HG02852 (cell line): ENCODE data around the gene CLEC19A.

Experiments used
- ATAC-seq: cut with Tn5 transposase; IDR thresholded peaks from one replicate; pipeline ENCODE4 v1.9.1; 2021; ENCODE audit warnings: mild to moderate bottlenecking, moderate library complexity; ENCODE audit not compliant: unreplicated experiment

CLEC19A gene

DNA sequence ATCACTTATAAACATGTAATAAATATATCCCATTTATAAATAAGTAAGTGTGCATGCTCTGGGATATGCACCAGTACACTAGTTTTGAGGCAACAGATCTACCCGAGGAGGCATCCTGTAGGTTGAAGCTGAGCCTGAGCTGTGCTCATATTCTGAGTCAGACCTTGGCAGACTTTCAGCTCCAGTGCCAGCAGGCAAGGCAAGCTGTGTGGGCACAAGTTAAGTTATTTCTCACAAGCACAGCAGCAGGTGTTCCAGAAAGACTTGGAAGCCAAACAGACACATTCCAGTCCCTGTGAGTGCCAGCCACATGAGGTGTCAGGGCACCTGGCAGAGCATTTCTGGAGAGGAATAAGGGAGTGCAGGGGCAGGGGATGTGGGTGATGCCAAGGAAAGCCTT lies 1.3 kb upstream of the CLEC19A start:
- ATAC-seq, result no peak

DNA sequence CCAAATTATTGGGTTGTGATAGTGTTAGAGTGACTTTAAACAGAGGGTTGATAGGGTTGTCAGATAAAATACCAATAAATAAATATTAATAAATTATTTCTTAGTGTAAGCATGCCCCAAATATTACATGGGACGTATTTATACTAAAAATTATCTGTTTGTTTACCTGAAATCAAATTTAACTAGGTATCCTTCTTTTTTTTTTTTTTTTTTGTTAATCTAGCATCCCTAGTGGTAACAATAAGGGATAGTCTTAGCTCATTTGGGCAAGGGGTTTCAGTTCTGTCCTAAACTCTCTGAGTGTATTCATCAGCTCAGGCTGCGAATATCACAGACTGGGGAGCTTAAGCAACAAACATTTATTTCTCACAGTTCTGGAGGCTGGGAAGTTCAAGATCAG lies 1.3 kb downstream of the CLEC19A start:
- ATAC-seq, result no peak

DNA sequence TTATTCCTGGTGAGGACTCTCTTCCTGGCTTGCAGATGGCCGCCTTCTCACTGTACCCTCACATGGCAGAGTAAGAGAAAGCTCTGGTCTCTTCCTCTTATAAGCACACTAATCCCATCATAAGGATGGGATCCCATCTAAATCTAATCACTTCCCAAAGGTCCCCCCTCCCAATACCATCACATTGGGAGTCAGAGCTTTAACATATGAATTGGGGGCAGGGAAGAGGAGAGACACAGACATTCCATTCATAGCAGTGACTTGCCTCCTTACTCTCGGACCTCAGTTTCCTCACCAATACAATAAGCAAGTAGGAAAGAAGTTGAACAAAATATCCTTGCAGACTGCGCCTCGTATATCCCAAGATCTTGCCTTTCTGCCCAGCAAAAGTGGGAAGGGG lies 1.7 kb downstream of the CLEC19A start:
- ATAC-seq, result no peak

DNA sequence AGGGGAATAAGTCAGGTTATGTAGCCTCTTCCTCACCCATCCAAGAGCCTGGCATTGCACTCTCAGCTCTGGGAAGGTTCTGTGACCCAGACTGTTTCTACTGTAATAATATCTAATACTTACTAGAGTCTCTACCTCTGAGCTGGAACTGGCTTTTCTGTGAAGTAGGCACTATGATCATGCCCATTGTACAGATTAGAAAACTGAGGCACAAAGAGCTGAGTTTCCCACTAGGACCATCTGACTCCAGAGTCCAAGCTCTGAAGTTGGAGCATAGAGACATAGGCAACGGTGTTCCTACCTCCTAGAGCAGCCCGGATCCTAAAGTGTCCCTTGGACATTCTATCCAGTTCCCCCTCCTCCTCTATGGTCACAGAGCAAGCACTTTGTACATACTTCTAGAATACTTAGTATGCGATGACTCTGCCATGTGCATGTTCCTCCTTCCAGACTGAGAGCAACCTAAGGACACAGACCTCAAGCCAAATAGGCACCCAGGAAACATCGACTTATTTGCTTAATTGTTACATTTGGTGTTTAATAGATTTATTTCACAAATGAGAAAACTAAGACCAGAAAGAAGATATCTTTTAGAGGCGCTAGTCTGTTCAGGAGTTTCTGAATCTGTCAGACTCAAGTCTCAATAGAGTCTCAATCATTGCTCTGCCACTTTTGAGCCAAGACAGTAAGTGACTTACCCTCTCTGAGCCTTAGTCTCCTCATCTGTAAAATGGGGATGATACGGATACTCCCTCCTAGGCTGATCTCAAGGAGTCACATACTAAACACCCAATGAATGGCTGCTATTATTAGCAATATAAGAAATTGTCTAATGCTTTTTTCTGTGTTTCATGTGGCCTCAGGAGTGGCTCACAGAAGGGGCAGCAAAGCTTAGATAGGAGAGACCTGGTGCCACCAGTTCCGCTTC lies 3.6 kb downstream of the CLEC19A start:
- ATAC-seq, result no peak

DNA sequence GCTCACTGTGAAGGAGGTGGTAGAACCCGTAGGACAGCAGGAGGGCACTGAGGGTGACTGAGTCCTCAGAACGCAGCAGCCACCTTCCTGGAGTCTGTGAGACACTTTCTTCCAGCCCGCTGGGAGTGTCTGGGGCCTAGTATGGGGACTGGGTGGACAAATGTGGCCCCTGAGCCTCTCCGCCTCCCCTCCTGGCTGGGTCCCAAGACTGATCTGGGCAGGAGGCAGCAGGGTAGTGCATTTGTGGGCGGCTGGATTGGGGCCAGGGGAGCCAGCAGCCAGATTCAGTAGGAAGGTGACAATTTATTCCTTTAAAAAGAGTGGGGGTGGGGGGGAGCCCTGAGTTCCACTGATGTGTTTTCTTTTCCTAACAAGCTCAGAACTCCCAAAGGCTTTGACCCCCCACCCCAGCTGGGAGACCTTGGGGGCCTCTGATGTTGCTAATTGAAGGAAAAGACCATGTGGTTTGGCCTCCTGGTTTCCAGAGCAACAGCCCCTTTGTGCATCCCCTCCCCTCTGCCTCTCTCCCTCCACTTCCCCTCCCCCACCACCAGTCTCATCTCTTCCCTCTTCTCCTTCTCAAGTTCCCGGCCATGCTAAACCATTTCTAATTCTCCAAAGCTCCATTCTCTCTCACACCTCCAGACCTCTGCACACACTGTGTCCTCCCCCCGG lies 4.4 kb downstream of the CLEC19A start:
- no peak for ATAC-seq

DNA sequence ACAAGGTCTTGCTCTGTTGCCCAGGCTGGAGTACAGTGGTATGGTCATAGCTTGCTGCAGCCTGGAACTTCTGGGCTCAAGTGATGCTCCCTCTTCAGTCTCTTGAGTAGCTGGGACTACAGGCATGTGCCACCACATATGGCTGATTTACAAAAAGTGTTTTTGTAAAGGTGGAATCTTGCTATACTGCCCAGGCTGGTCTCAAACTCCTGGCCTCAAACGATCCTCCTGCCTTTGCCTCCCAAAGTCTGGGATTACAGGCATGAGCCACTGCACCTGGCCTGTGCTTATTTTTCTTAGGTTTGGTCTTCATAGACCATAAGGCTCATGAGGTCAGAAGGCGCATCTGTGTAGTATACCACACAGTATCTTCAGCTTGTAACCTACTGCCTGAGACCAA lies 5.3 kb downstream of the CLEC19A start:
- no peak for ATAC-seq

DNA sequence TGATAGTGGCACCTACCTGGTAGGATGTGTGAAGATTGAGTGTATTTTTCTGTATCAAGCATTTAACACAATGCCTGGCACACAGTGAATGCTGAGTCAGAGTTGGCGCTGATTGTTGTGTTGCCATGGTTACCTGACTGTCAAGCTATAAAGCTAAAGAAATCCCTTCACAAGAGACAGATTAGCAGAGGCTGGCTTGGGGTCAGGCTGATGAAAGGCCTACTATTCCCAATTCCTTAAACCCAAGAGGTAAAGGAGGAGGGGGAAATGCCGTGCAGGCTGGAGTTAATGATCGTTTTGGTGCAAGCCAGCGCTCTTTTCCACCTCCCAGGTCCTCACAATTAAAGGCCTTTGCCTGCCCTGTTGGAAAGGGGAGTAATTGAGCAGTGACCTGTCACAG lies 5.9 kb downstream of the CLEC19A start:
- ATAC-seq, result no peak

DNA sequence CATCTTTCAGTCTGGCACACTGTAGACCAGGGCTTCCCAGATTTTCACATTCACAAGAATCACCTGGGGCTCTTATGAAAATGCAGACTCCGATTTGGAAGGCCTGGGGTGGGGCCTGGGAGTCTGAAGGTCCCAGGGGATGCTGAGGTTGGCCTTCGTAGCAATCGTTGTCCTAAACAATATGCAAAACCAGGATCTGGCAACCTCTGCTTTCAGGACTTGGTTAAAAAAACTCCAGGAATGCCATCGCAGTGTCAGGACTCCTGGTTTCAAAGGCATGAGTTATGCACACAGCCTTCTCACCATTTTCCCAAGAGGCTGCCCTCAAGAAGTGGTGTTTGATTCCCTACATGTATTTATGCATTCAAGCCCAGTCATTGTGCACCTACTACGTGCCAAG lies 6.7 kb downstream of the CLEC19A start:
- ATAC-seq, result no peak

DNA sequence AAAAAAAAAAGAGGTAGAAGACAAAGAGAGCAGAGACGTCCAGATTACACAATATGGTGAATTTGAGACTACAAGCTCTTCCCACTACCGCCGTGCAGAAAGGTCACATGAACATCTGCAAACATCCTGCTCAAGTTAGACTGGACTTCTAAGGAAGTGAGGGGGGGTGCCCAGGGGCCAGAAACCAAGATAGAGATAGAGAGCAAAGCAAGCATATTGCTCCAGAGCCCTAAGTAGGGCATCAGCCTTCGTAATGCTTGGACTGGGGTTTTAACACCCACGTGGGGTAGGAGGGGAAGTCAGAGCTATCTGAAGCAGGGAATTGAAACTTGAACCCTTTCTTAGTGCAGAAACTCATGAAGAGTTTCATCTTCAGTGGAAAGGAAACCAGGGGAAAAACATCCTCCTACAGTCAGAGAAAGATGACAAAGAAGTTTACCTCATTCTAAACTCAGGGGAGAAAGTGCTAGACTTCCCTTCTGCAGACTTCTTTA lies 8.7 kb downstream of the CLEC19A start:
- ATAC-seq, result peak; percentile 92

DNA sequence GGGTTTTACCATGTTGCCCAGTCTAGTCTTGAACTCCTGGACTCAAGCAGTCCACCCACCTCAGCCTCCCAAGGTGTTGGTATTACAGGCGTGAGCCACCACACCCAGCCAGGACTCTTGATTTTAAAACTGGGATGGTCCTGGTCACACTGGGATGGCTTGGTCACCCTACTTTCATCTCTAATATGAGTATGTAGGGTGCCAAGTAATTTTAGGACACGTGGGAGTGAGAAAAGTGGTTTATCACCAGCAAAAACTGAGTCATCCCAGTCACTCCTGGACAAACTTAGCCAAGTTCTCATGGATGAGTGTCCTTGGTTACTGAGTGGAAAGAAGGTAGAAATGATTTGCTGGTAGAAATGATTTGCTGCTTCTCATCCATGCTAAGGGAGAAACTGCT lies 9.9 kb downstream of the CLEC19A start:
- no peak for ATAC-seq

DNA sequence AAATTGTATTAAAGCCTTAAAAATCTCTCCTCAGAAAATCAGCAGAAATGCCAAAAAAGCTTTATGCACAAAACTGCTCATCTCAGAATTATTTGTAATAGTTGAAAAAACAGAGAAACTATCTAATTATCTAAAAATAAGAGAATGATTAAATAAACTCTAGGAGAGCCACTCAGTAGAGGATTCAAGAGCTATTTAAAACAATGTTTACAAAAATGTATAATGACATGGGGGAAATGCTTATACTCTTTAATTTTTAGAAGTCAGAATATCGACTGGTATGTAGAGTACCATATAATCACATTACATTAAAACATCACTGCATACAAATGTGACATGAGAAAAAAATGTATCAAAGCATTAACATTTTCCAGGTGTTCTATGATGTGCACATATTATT lies 11.9 kb downstream of the CLEC19A start:
- ATAC-seq, result no peak

DNA sequence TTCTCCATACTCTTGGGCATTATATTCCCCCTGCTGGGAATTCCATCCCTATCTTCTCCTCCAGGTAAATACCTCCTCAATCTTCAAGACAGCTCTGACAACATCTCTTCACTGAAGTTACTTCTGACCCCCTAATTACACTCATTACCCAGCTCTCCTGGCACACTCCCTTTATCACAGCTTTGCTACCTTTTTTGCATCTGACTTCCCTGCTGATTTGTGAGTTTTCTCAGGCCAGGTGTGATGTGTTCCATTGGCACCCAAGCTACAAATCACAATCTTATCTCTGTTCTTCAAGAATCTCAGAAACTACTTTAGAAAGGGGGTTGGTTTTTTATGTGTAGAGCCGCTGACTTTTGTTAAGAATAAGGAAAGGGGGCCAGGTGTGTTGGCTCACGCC lies 14.0 kb downstream of the CLEC19A start:
- no peak for ATAC-seq

DNA sequence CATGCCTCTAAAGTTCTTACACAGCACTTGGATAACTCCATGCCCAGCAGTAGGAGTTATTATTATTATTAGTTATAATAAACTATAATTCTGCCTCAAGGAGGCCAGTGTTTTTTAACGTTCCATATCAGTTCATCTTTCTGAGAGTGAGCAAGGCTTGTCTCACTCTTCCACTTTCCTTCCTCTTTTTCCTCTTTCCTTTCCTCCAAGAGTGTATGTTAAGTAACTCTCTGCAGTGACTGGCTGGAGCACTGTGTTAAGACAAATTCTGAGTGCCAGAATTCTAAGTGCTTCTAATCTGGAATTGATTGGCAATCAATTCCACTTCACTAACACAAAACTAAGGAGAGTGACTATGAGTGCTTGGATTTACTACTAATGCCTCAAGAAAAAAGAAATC lies 16.4 kb downstream of the CLEC19A start:
- ATAC-seq, result no peak

DNA sequence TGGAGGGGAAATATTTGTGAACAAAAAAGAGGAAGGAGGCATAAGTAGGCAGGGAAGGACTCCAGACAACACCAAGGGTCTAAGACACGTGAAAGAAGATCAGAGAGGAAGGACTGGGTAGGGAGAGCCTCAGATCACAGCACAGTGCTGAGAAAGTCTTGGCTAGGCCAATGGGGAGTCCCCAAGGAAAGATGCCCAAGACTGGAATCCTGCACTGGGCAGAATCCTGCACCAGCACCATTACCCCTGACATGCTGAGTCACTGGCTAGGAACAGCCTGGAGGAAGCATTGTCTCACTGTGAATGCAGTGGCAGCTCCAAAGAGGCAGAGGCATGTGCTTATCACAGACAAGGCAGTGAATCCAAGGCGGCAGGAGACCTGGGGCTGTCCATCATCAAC lies 19.2 kb downstream of the CLEC19A start:
- ATAC-seq, result no peak

DNA sequence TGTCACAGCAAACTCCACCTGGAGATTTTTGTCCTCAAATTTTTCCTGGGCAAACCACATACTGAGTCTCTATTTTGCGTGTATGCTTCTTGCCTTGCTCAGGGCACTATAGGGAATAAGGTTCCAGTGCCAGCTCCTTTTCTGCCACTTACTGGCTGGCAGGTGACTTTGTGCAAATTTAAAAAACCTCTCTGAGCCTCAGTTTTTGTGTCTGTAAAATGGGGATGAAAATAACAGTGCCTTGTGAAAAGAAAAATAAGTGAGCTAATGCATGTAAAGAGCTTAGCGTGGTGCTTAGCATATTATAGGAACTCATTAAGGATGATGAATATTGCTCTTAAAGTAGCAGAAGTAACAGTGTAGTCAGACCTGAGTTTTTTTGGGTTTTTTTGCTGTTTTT lies 19.9 kb downstream of the CLEC19A start:
- no peak for ATAC-seq

DNA sequence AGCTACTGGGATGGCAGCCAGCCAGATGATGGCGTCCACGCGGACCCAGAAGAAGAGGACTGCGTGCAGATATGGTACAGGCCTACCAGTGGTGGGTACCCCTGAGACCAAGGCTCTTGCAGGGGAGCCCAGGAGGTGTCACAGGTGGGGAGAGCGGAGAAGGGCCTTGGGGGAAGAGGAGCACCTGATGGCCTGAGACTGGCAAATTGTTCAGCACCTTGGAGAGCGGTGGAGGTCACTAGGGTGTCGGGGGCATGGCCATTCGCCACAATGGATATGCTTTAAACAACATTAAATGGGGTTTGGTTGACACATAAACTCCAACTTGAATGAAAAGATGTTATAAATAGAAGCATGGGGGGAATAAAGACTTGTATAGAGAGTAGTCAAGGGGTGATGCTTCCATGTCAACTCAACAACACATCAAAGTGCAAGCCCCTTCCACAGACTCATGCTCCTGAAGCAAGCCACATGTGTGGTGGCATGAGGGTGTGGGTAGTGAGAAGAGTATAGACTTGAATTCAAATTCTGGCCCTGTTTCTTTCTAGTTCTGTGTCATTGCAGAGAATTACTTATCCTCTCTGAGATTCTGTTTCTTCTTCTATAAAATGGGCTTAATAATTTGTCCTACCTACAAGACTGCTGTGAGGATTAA lies 22.2 kb downstream of the CLEC19A start:
- ATAC-seq, result no peak

DNA sequence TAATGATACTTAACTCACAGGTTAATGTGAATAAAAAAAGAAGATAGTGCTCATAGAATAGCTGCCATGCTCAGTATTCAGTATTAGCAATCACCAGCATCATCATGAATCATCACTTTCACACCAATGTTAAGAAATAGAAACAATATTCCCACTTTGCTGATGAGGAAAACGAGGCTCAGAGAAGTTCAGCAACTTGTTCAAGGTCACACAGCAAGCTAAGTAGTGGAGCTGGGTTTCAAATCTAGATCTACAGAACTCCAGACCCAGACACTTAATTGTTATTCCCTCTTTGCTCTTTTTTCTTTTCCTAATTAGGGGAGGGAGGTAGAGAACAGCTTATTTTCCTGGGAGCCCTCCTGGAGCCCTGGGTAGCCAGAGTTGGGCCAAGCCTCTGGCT lies 22.9 kb downstream of the CLEC19A start:
- no peak for ATAC-seq

DNA sequence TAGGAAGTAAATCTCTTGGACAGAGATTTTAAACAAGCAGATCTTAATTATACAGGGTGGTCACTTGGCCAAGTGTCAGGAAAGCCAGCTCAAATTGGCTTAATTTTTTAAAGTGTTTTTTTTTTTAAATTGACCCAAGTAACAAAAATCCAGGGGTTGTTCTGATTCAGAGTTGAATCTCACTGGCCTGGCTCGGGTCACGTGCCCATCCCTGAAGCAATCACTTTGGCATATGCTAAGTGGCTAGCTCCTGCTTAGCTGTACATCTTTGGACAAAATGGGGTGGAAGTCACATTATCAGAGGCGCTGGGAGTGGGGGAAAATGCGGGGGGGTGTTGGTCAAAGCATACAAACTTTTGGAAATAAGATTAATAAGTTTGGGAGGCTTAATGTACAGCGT lies 23.6 kb downstream of the CLEC19A start:
- ATAC-seq, result no peak

DNA sequence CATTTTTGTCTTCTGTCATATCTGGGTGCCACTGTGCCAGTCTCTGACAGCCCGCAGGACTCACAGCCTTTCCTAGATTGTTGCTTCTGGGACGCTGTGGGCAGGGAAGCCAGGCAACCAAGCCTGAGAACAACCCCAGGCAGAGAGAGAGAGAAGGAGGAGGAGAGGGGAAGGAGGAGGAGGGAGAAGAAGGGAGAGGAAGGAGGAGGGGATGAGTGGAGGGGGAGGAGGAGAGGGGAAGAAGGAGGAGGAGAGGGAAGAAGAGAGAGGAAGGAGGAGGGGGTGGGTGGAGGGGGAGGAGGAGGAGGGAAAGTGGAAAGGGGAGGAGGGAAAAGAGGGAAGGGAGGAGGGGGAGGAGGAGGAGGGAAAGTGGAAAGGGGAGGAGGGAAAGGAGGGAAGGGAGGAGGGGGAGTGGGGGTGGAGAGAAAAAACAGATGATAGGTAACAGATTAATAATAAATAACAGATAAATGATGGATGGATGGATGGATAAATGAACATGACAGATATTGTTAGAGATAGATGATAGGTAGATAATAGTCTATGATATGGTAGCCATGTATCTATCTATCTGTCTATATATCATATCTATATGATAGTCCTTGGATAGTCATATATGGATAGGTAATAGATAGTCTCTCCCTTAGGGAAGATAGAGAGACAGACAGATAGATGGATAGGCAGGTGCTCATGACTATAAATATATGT lies 29.3 kb downstream of the CLEC19A start:
- no peak for ATAC-seq

DNA sequence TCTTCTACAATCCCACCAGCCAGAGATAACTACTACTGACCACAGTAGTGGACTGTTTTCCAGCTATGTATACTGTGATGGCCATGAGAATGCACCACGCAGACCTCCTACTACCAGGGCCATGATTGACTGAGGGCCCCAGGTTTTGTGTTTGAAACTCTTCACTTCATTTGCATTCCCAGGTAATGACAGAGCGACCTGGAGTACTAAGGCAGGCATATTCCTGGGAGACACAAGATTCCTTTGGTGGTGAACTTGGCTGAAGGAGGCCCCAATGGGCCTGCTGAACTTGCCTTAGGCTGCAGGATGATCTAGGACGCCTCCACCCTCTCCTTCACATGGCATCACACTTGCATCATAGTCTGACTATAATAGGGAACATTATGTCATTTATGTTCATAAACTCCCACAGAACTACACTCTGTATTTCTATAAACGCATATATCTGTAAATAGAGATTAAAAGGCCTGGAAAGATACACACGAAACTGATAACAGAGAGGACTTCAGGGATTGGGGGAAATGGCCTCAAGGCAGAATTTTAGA lies 30.4 kb downstream of the CLEC19A start:
- no peak for ATAC-seq

DNA sequence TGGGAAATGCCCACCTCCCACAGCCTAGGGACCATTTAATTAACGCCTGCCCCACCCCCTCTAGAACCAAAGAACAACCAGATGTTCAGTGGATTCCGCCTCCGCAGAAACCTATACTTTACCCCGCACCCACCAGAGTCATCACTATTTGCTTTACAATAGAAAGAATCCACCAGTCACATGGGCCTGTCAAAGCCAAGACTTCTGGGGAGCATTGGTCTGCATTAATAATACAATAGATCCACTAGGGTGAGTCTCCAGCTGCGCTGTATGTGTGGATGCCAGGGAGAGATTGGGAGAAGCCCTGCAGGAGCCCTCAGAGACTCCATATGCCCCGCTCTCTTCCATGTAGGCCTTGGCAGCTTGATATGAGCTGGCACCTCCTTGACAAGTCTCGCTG lies 31.3 kb downstream of the CLEC19A start:
- no peak for ATAC-seq
